K562 treated with DMSO at 1 percent for 4 hours (cell line): ENCODE data around the gene RBPJ. TPM values are rescaled to one million over a fixed set of nuclear protein-coding genes. Genes with fewer than 3 reads are reported as not detected.

Experiments used
- total RNA-seq: library from RNA; unstranded; fragments of 300-600 nt; gene quantifications from 2 replicates; pipeline ENCODE4 v1.2.3, GENCODE V29; 2022; ENCODE audit not compliant: insufficient read depth

RBPJ gene
- total RNA-seq, result 10.6 and 15.4 TPM in 2 replicates

DNA sequence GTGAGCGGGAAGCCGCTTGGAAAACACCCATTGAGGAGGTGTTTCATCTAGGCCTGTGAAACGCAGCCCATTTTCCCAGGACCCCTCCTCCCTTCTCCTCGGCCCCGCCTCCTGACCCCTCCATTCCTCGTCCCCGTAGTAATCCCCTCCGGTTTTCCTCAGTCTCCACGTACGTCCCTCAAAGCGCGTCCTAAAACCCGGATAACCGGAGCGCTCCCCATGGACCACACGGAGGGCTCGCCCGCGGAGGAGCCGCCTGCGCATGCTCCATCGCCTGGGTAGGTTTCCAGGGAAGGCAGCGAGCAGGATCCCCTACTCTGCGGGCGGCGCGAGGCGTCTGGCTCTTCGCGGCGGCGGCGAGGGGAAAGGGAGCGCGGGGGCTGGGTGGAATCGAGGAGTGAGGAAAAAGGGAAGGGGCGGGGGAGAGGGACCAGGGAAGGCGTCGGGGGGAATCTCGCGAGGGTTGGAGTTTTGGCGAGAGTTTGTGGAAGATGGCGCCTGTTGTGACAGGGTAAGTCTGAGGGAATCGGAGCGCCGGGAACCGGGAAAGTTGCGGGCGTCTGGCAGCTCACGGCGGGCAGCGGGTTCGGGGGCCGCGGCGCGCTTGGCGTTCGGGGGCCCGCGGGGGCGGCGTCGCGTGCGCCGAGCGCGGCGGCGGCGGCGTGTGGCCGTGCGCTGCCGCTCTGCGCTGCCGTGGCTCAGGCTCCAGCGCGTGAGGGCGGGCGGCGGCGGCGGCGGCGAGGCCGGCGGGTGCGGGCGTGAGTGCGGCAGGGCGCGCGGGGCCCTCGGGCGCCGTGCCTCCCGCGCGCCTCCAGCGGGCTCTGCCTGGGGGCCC is at the start of gene RBPJ:
RBPJ (plus strand) TSS at position 477 of the 835 bp plus-strand sequence; CDS start at position 492, 15 bp downstream.

Other genes starting within 250 kb of the RBPJ start
- not detected in 2 replicates for gene CCKAR, start 169.5 kb downstream of the RBPJ start, total RNA-seq